HG03025 (cell line): ENCODE measurements around the gene NTN5.

ENCODE experiments used
- ATAC-seq: cut with Tn5 transposase; IDR thresholded peaks from one replicate; pipeline ENCODE4 v1.9.1; 2021; ENCODE audit warnings: mild to moderate bottlenecking, moderate library complexity; ENCODE audit not compliant: unreplicated experiment, low FRiP score

NTN5 gene

GRCh38 chr19:48616491-48617056 is 56.2 kb downstream of the NTN5 start:
- no peak for ATAC-seq

- ATAC-seq: no peak
These were observed 56.8 kb downstream of the NTN5 start for GRCh38 chr19:48616041-48616436.

DNA sequence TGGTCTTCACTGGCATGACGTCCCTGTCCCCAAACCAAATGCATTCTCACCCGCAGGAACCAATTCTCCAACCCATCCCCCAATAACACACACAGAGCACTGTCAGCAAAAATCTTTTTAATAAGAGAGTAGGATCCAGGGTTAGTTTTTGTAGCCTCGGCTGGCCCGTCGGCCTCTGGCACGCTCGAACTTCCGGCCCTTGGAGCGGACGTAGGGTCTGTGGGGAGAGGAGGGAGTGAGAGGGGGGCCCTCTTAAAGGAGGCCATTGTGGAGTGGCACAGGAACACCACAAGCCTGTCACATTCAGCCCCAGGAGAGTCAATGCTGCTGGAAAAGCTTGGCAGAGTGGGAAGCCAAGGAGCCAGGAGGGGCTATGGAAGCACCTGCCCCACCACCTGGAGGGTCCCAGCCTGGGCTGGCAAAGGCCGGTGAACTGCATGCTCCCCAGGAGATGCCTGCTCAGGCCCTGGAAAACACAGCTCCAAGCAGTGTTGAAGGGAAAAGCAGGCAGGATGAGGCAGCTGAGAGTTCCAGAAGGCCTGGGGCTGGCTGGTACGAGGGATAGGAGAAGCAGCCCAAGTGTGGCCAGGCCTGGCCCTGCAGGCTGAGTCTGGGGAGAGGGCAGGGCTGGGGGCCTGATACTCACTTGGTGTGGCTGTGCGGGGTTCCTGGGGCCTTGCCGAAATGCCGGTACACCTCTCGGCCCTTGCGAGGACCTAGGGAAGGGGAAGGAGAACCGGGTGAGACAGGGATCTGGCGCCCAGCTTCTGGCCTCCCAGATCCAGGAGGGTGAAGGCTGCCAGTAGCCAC is 57.4 kb downstream of the NTN5 start:
- no peak for ATAC-seq

- no peak for ATAC-seq
These were observed 58.2 kb downstream of the NTN5 start, which contains the start of gene FAM83E for GRCh38 chr19:48614436-48615230. FAM83E (minus strand) TSS chr19:48615076; CDS start chr19:48613372, 1,704 bp downstream.

DNA sequence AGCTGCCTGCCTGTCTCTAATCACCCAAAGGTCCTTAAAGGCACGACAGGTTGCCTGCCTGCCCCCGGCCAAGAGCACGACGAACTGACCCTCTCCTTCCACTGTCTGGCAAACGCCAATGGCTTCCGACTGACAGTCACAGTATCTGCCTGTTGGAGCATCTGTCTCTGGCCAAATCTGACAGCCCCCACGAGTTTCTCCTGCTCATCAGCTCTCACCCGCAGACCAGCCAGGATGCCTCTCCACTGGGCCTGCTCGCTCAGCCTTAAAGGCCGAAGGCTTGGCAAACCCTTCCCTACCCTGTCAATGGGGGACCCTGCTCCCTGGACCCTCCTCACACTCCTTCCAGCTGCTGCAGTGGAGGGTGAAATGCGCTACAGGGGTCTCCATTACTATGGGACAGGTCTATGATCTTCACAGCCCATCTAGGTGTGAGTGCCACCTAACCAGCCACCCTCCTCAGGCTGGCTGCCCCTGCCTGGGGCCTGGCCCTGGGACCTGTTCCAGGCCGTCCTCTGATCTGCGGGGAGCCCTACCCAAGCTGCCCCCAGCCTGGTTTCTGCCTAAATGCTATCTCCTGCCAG is 58.9 kb downstream of the NTN5 start:
- ATAC-seq: no peak

DNA sequence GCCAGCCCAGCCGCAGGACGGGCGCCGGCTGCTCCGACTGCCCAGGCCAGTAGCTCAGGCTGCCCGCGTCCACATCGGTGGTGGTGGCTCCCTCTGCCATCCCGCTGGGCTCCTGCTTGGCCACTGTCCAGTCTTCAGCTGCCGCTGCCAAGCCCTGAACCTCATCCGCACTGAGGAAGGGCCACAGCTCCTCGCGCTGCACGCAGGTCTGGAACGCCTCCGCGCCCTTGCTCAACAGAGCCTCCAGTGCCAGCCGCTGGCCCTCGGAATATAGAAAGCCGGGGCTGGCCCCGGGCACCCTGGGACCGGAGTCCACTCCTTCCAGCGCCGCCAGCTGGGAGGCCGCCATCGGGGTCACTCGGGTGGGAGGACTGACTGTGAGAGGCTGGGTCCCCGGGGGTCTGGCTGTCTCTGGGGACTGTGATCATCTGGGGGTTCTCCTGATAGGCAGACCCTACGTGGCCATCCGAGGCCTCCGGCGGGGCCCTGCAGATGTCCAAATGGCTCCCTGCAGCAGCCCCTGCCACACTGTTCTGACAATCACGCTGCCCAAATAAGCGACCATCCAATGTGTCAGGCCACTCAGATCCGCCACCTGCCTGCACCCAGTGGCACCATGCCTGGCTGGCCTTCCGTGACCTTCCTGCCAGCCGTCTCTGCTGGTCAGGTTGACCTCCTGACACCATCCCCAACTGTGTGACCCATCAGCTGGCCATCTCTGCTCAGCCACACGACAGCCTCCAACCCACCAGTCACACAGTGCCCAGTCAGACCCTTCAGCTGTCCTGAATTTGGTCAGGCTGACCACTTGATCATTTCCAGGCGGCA is 59.6 kb downstream of the NTN5 start:
- ATAC-seq: no peak

DNA sequence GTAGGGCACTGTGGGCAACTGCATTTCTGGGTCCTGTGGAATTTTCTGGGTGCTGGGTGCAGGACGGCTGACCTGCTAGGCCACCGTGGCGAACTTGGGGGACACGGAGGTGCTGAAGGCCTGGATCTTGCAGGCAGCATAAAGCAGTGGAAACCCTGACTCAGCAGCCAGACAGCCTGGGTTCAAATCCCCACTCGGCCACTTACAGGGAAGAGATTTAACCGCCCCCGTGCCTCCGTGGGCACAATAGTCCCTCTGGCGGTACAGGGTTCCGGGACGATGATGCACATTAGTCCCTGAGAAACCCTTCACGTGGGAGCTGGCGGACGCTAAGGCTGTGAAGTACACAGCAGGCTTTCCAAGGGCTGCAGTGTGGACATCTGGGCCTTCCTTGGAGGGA is 60.9 kb downstream of the NTN5 start:
- ATAC-seq: no peak
